ENCODE results near the gene VSTM2B. TPM values are rescaled to one million over a fixed set of nuclear protein-coding genes. Genes with fewer than 3 reads are reported as not detected.

VSTM2B gene
- total and polyA plus RNA-seq, 2 of the 4 experiments (the other 2 are of a cell fraction): not detected

DNA sequence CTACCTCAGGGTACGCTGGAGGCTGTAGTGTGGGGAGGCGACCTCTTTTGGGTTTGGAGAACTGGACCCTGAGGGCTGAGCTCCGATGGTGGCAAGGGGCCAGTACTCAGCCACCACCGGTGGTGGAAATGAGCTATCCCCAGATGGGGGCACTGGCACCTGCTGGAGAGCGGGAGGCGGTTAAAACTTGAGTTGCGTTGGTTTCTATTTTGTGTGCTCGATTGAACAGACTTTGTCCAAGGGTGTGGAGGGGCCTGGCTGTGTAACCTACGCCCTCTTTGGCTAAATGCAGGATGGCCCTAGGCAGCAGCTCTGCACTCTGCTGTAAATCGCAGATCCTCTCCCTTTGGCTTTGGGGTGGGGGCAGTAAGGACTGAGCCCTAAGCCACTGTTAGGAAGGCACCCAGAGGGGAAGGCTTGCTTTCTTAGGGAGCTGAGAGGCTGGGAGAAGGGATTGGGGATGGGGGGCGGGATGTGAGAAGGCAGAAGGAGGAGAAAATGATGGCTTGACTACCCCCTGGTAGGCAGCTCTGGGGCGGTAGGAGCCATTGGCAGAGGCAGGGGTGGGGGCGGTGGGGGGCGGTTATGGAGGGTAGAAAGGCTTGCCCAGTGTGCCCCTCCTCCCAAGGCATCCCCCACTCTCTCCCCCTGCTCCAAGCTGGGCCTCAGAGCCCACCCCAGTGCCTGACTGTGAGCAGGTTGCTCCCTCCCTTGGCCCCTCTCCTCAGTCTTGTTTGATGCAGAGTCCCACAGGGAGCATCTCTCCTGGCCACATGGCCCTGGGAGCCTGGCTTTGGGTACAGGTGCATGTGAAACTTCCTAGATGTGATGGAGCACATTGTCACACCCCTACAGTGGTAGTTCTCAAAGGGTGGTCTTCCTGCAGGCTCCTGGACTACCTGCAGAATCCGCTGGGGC, 5.0 kb downstream of the VSTM2B start (continued):
- TF ChIP-seq RFX5 (IDR thresholded peaks at IDR 0.05; ENCODE audit: low read depth, low read length): no peak

DNA sequence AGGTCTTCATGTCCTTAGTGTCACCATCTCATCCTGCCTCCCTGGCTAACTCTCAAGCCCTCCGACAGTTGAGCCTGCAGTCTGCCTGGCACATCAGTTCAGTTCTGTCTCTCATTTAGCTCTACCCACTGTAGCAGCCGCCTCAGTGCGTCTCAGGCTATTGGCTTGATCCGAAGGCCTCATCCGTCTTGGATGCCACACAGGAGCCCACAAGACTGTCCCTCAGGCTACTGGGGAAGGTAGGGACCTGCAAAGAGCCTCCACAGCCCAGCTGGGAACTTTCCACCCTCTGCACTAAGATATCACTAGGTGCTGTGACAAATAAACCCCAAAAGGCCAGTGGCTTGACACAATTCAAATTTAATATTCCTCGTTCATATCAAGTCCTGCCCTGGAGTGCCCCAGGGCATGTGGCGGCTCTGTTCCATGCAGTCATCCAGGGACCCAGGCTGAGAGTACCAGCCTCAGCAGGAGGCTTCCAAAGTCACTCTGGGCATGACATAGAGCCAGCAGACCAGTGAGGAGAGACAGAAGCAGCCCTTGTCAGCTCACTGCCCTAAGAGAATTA, 5.7 kb downstream of the VSTM2B start:
- H2BK15ac ChIP-seq (ENCODE audit: low read depth, low read length): no peak overlapping the region
- H2AK5ac ChIP-seq (ENCODE audit: low read depth, low read length): no peak overlapping the region
- H3K9me3 ChIP-seq (ENCODE audit: control insufficient read depth, insufficient read depth, low read length): peaks cover 3% of the 10 kb centered on the region; the same call in 1 of the 2 replicates
- H4K8ac ChIP-seq (ENCODE audit: low read depth in 2 of 2, low read length in 2 of 2): no peak overlapping the region
- H4K91ac ChIP-seq (ENCODE audit: insufficient read depth, low read depth, low read length): no peak overlapping the region
- no peak overlapping the region for H3K4me2 ChIP-seq (ENCODE audit: low read depth, low read length)
- ATAC-seq (ENCODE audit: low read depth) (no peak), DNase-seq (no peak)
- H3K27me3 ChIP-seq (ENCODE audit: control insufficient read depth, insufficient read depth, low read length): peaks cover 52% of the 10 kb centered on the region
- POLR2A ChIA-PET (ENCODE audit: unreplicated experiment): no interaction called here
- no peak overlapping the region for H3K4me3 ChIP-seq (ENCODE audit: insufficient read depth, low read depth, low read length)
- H3K4ac ChIP-seq (ENCODE audit: low read depth, low read length): no peak overlapping the region
- BruUV-seq (replicated peaks): no TSS peak
- H3K56ac ChIP-seq (ENCODE audit: extremely low read depth, insufficient read depth, low read length): no peak overlapping the region
- H4K20me1 ChIP-seq (ENCODE audit: insufficient read depth, low read length): no peaks in the 10 kb centered on the region; the same call in 1 of the 2 replicates
- in situ Hi-C loops (cut with MboI; ENCODE audit: low sequenced_read_pairs): no loop called here
- TF ChIP-seq SMC3 (IDR thresholded peaks at IDR 0.05; ENCODE audit: low read depth, low read length) (no peak), MAZ (IDR thresholded peaks at IDR 0.05; ENCODE audit: borderline replicate concordance, low read depth, low read length) (no peak), MAFK (IDR thresholded peaks at IDR 0.05; ENCODE audit: low read depth, low read length) (no peak), CEBPB (IDR thresholded peaks at IDR 0.05; ENCODE audit: low read depth, low read length) (no peak), BHLHE40 (IDR thresholded peaks at IDR 0.05; ENCODE audit: low read depth, low read length) (no peak), NFE2L2 (IDR thresholded peaks at IDR 0.05; ENCODE audit: low read depth, low read length) (no peak), RAD21 (IDR thresholded peaks at IDR 0.05; ENCODE audit: low read length) (no peak), RFX5 (IDR thresholded peaks at IDR 0.05; ENCODE audit: low read depth, low read length) (no peak), MXI1 (IDR thresholded peaks at IDR 0.05; ENCODE audit: borderline replicate concordance, low read depth, low read length) (no peak), CHD1 (IDR thresholded peaks at IDR 0.05; ENCODE audit: low read depth, low read length) (no peak)
- TF ChIP-seq, protein P1, sequence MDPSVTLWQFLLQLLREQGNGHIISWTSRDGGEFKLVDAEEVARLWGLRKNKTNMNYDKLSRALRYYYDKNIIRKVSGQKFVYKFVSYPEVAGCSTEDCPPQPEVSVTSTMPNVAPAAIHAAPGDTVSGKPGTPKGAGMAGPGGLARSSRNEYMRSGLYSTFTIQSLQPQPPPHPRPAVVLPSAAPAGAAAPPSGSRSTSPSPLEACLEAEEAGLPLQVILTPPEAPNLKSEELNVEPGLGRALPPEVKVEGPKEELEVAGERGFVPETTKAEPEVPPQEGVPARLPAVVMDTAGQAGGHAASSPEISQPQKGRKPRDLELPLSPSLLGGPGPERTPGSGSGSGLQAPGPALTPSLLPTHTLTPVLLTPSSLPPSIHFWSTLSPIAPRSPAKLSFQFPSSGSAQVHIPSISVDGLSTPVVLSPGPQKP (IDR thresholded peaks at IDR 0.05; ENCODE audit: borderline replicate concordance, low read depth, low read length): no peak
- TF ChIP-seq, protein P2, sequence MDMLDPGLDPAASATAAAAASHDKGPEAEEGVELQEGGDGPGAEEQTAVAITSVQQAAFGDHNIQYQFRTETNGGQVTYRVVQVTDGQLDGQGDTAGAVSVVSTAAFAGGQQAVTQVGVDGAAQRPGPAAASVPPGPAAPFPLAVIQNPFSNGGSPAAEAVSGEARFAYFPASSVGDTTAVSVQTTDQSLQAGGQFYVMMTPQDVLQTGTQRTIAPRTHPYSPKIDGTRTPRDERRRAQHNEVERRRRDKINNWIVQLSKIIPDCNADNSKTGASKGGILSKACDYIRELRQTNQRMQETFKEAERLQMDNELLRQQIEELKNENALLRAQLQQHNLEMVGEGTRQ (IDR thresholded peaks at IDR 0.05; ENCODE audit: low read depth, low read length): no peak
- no peak overlapping the region for H2AFZ ChIP-seq (replicated peaks; ENCODE audit: low read length, poor library complexity)
- no peak overlapping the region for H3K27ac ChIP-seq (ENCODE audit: insufficient read depth, low read length)
- no peaks in the 10 kb centered on the region; the same call in 1 of the 2 replicates for H3K4me1 ChIP-seq (ENCODE audit: control insufficient read depth, insufficient read depth, low read length)
- H2BK5ac ChIP-seq (ENCODE audit: low read depth, low read length, poor library complexity, severe bottlenecking): no peak overlapping the region
- CTCF ChIA-PET: no interaction called here
- no peak overlapping the region for H3K9ac ChIP-seq (ENCODE audit: low read depth, low read length)
- H2BK120ac ChIP-seq (ENCODE audit: low read depth, low read length): no peak overlapping the region
- no peak overlapping the region for H3K18ac ChIP-seq (ENCODE audit: low read depth, low read length)
- dilution Hi-C loops (cut with HindIII; ENCODE audit: low sequenced_read_pairs, unreplicated experiment): no loop called here
- no peak overlapping the region for H2AK9ac ChIP-seq (replicated peaks; ENCODE audit: low read depth, low read length, poor library complexity)
- no peaks in the 10 kb centered on the region for H3K36me3 ChIP-seq (ENCODE audit: control insufficient read depth, insufficient read depth, low read length)
- no peak overlapping the region for H2BK20ac ChIP-seq (ENCODE audit: low read depth, low read length)
- intact Hi-C loops (cut with micrococcal nuclease): no loop called here
- H4K5ac ChIP-seq (ENCODE audit: low read depth, low read length): no peak overlapping the region
- no peak overlapping the region for H3K23ac ChIP-seq (ENCODE audit: low read depth, low read length)
- no peaks in the 10 kb centered on the region for H3K9me1 ChIP-seq (ENCODE audit: insufficient read depth, low read length)
- H3K79me1 ChIP-seq (ENCODE audit: low read depth in 1 of 2, low read length in 2 of 2): no peaks in the 10 kb centered on the region
- 56% methylated on average over 2 of the region's 7 CpGs; no CpG with 5 or more reads in 1 of the 2 experiments for WGBS, 2 experiments (ENCODE audit: extremely low coverage in 2 of 2, insufficient read length in 1 of 2)
- no peak overlapping the region for H3K14ac ChIP-seq (replicated peaks; ENCODE audit: low read depth, low read length)

All from IMR-90 (cell line).